ENCODE results near the gene FMNL2.

FMNL2 gene

DNA sequence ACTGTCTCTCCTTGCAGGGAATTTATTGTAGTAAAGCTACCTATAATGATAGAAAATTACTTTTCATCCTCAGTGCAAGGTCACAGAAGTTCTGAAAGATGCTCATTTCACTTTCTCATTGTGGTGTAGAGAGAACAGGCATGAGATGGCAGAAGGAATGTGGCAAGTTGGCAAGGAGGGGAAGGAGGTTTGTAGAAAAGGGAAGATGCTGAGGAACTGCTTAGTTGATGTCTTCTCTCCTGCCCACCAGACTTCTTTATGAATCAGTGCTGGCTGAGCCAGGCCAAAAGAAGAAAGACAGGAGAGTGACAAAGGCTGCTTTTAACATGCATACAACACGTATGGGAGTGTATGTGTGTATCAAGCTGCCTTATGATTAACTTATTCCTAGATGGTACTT lies 217.9 kb downstream of the FMNL2 start:
- no peaks in the 10 kb centered on the region for H4K20me1 ChIP-seq (ENCODE audit: low read depth, low read length)
- H3K9me3 ChIP-seq (ENCODE audit: insufficient read depth, low read length), result peaks cover 3% of the 10 kb centered on the region; the same call in 1 of the 2 replicates
- H3K9me2 ChIP-seq (replicated peaks; ENCODE audit: insufficient read depth, low read length), result no peaks in the 10 kb centered on the region
- no peaks in the 10 kb centered on the region for H3K36me3 ChIP-seq (ENCODE audit: low read length)
- H3K27ac ChIP-seq (ENCODE audit: low read depth, low read length), result no peak overlapping the region
- no peaks in the 10 kb centered on the region for H3F3A ChIP-seq (ENCODE audit: insufficient read depth)
- no peak overlapping the region for H2AFZ ChIP-seq (ENCODE audit: low read depth, low read length, severe bottlenecking)
- H3K79me2 ChIP-seq (ENCODE audit: insufficient read depth, low read length), result no peaks in the 10 kb centered on the region
- no peaks in the 10 kb centered on the region for H3K27me3 ChIP-seq (ENCODE audit: low read length)
- no peak overlapping the region for H3K9ac ChIP-seq (ENCODE audit: low read length)
- no peak for TF ChIP-seq EZH2phosphoT487 (conservative IDR thresholded peaks at IDR 0.05; ENCODE audit: low read length)
- TF ChIP-seq, protein P1, sequence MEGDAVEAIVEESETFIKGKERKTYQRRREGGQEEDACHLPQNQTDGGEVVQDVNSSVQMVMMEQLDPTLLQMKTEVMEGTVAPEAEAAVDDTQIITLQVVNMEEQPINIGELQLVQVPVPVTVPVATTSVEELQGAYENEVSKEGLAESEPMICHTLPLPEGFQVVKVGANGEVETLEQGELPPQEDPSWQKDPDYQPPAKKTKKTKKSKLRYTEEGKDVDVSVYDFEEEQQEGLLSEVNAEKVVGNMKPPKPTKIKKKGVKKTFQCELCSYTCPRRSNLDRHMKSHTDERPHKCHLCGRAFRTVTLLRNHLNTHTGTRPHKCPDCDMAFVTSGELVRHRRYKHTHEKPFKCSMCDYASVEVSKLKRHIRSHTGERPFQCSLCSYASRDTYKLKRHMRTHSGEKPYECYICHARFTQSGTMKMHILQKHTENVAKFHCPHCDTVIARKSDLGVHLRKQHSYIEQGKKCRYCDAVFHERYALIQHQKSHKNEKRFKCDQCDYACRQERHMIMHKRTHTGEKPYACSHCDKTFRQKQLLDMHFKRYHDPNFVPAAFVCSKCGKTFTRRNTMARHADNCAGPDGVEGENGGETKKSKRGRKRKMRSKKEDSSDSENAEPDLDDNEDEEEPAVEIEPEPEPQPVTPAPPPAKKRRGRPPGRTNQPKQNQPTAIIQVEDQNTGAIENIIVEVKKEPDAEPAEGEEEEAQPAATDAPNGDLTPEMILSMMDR (IDR thresholded peaks at IDR 0.05; ENCODE audit: insufficient read depth, low read length, poor library complexity, severe bottlenecking), result no peak
- no peak overlapping the region for H3K4me3 ChIP-seq (ENCODE audit: insufficient read depth, low read length, poor library complexity, severe bottlenecking)
- no peak overlapping the region for H3K4me2 ChIP-seq (ENCODE audit: low read depth, low read length, poor library complexity, severe bottlenecking)

DNA sequence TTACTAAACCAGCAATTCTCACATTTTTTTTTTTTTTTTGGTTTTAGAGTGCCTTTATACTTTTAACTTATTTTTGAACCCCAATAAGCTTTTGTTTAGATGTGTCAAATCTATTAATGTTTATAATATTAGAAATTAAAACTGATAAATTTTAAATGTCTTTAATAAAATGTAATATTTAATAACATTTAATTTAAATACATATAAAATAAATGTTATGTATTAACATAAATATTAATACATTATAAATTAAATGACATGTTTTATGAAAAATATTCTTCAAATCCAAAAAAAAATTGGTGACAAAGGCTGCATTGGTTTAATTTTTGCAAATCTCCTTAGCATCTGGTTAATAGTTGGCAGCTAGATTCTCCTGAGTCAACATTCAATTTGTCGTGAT lies 218.5 kb downstream of the FMNL2 start:
- Histone ChIP-seq H3K9me2 (replicated peaks; ENCODE audit: insufficient read depth, low read length) (no peaks in the 10 kb centered on the region), H3K9me3 (ENCODE audit: insufficient read depth, low read length) (peaks cover 3% of the 10 kb centered on the region; the same call in 1 of the 2 replicates), H4K20me1 (ENCODE audit: low read depth, low read length) (no peaks in the 10 kb centered on the region), H2AFZ (ENCODE audit: low read depth, low read length, severe bottlenecking) (no peak overlapping the region), H3K4me2 (ENCODE audit: low read depth, low read length, poor library complexity, severe bottlenecking) (no peak overlapping the region), H3K9ac (ENCODE audit: low read length) (no peak overlapping the region), H3K36me3 (ENCODE audit: low read length) (no peaks in the 10 kb centered on the region), H3K27ac (ENCODE audit: low read depth, low read length) (no peak overlapping the region), H3K27me3 (ENCODE audit: low read length) (no peaks in the 10 kb centered on the region), H3K79me2 (ENCODE audit: insufficient read depth, low read length) (no peaks in the 10 kb centered on the region), H3F3A (ENCODE audit: insufficient read depth) (no peaks in the 10 kb centered on the region), H3K4me3 (ENCODE audit: insufficient read depth, low read length, poor library complexity, severe bottlenecking) (no peak overlapping the region)
- TF ChIP-seq EZH2phosphoT487 (conservative IDR thresholded peaks at IDR 0.05; ENCODE audit: low read length), result no peak
- TF ChIP-seq, protein P1 (IDR thresholded peaks at IDR 0.05; ENCODE audit: insufficient read depth, low read length, poor library complexity, severe bottlenecking), result no peak

DNA sequence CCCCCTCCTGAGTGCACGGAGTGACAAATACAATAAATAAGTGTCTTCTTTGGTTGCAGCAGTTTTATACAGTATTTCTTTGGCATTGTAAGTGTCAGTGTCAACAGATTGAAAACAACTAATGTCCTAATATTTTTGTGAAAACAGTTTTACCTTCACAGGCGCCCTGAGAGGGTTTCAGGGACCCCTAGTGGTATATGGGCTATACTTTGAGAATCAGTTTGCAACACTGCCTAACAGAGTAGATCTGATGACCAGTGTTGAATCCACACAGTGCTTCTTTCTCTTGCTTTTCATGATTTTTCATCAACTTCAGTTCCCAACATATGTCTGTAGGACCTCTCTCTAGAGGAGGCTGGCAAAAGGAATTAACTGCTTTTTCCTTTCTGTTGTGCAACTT lies 220.1 kb downstream of the FMNL2 start:
- no peaks in the 10 kb centered on the region for H3K79me2 ChIP-seq (ENCODE audit: insufficient read depth, low read length)
- no peaks in the 10 kb centered on the region for H4K20me1 ChIP-seq (ENCODE audit: low read depth, low read length)
- no peak overlapping the region for H3K4me3 ChIP-seq (ENCODE audit: insufficient read depth, low read length, poor library complexity, severe bottlenecking)
- no peak overlapping the region for H3K9ac ChIP-seq (ENCODE audit: low read length)
- TF ChIP-seq, protein P1 (IDR thresholded peaks at IDR 0.05; ENCODE audit: insufficient read depth, low read length, poor library complexity, severe bottlenecking), result no peak
- no peak for TF ChIP-seq EZH2phosphoT487 (conservative IDR thresholded peaks at IDR 0.05; ENCODE audit: low read length)
- no peak overlapping the region for H3K27ac ChIP-seq (ENCODE audit: low read depth, low read length)
- H2AFZ ChIP-seq (ENCODE audit: low read depth, low read length, severe bottlenecking), result no peak overlapping the region
- H3K4me2 ChIP-seq (ENCODE audit: low read depth, low read length, poor library complexity, severe bottlenecking), result no peak overlapping the region
- no peaks in the 10 kb centered on the region for H3K9me2 ChIP-seq (replicated peaks; ENCODE audit: insufficient read depth, low read length)
- H3K27me3 ChIP-seq (ENCODE audit: low read length), result no peaks in the 10 kb centered on the region
- H3K9me3 ChIP-seq (ENCODE audit: insufficient read depth, low read length), result peaks cover 3% of the 10 kb centered on the region; the same call in 1 of the 2 replicates
- no peaks in the 10 kb centered on the region for H3F3A ChIP-seq (ENCODE audit: insufficient read depth)
- H3K36me3 ChIP-seq (ENCODE audit: low read length), result no peaks in the 10 kb centered on the region

All from SU-DHL-6 (cell line).